GM18526 (cell line): Measurements from ENCODE around the gene HOXA2.

Source experiments
- POLR2A ChIP-seq: IDR thresholded peaks from 3 replicates; pipeline ENCODE4 v1.6.1; 2011; ENCODE audit not compliant: insufficient read length; ENCODE audit errors: extremely low read depth

Gene HOXA2

DNA sequence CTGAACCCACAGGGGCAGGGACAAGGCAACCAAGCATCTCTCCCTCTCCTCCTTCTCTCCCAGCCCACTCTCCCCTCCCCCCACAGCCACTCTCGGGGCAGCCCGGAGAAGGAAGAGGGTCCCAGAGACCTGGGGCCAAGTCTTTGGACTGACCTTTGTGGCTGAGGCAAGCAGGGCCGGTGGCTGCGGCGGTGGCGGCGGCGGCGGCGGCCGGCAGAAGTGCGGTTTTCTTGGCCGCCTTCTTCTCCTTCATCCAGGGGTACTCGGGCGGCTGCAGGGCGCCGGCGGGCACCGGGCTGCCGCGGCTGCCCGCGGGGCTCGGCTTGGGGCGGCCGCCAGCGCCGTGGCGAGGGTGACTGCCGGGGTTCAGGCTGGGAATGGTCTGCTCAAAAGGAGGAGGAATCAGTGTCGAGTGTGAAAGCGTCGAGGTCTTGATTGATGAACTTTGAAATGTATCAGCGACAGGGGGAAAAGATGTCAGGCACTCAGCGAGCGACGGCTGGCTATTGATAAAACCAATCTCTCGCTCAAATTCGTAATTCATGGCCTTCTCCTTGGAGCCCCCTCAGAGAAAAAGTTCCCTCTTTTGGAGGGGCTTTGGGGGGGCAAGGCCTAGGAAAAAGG, 414 bp downstream of the HOXA2 start:
- no peak for TF ChIP-seq POLR2A

DNA sequence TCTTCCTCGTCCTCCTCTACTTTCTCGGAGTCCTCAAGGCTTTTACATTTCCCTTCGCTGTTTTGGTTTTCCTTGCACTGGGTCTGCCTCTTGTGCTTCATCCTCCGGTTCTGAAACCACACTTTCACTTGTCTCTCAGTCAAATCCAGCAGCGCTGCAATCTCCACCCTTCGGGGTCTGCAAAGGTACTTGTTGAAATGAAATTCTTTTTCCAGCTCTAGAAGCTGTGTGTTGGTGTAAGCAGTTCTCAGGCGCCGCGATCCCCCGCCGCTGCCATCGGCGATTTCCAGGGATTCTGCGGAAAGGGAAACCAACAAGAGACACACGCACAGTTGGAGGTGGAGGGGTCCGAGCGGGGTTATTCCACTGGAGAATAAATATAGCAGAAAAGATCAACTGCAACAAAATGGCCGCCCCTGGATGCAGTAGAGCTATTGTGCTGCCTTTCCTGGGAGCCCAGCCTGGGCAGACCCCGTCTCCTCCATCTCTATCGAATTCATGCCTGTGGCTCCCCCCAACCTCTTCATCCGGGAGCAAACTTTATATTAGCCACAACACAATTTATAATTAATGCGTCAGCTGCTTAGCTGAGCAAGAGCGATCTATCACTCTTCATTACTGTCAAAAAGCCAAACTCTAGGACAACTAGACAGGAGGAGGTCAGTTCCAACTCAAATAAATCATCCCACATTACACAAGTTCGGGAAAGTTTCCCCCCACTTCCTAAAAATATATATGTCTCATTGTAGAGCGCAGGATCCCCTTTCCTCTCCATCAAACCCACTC, 1.1 kb downstream of the HOXA2 start:
- no peak for TF ChIP-seq POLR2A

- no peak for TF ChIP-seq POLR2A
These were observed 1.8 kb downstream of the HOXA2 start for GRCh38 chr7:27100694-27101170.

GRCh38 chr7:27099453-27100370, 2.8 kb downstream of the HOXA2 start:
- no peak for TF ChIP-seq POLR2A

DNA sequence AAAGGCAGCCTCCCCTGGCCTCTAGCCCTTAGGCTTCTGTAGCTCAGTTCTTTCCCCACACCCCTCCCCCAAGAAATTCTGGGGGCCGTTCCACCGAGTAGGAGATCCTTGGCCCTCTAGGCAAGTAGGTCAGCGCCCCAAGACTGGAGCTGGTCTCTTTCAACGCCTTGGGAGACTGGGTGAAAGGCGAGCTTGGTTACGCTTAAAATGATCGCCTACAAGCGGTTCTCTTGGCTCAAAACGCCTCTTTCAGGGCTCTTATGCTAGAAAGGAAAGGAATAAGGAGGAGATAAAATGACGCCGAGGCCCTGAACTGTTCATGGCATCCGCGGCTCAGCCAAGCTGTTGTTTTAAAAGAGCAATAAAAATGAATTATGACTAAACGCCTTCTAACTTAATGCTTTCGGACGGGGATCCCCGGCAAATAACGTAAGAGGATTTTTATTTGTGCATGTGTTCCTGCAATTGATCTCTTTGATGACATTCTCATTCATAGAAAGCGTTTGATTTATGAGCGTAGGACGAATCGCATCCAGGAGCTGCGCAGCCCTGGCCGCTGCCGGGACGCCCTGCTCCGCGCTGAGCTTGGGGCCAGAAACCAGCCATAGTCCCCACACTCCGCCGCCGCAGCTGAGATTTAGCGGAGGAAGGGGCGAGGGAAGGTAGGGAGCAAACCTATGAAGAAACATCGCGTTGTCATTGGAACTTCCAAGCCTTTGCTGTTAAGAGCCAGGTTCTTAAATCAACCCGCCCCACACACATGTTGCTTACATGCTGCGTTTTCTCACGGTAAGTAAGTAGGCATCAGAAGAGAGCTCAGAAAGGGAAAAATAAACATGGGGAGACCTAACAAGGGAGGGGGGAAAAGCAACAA, 3.7 kb downstream of the HOXA2 start:
- no peak for TF ChIP-seq POLR2A

DNA sequence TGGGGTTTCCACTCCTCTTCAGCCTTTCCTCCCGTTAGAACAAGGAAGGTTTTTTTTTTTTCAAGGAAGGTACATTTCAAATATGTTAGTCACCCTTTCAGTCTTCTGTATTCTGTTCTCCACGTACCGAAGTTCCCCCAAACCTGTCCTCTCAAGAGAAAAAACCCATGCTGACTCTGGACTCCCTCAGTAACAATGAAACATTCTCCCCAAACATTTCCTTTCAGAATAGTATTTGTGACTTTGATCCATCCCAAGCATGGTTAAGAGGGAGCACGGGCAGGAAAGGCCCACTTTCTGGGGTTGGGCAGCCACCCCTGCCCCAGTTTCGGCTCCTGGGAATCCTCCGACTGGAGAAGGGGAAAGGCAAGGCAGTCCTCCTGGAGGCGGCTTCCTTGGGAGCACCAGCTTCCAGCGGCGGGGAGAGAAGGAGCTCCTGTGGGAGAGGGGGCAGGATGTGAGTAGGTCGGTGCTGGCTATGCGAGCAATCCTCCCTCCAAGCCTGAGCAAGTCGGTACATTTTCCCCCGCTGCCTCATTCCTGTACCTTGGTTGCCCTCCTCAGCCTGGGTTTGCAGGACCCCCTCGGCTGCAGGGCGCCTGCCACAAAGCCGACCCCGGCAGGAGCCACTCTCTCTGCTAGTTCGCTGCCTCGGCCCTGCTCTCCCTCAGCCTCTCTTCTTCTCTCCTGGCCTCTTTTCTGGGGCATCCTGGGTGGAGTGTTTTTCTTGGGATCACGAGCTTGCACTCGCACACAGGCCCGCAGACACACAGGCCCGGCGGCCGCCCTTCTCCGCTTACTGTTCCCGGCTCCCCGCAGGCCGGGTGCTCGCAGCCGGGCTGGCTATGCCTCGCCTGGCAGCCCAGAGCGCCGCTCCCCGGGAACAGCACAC, 4.6 kb downstream of the HOXA2 start:
- no peak for TF ChIP-seq POLR2A

- no peak for TF ChIP-seq POLR2A
These were observed 5.5 kb downstream of the HOXA2 start for GRCh38 chr7:27096768-27097514.

GRCh38 chr7:27095897-27096767, 6.4 kb downstream of the HOXA2 start, which contains the start of gene HOXA1:
HOXA1 (minus strand) TSS chr7:27096000; CDS start chr7:27095912, 88 bp downstream.
- peak; percentile 31 for TF ChIP-seq POLR2A

DNA sequence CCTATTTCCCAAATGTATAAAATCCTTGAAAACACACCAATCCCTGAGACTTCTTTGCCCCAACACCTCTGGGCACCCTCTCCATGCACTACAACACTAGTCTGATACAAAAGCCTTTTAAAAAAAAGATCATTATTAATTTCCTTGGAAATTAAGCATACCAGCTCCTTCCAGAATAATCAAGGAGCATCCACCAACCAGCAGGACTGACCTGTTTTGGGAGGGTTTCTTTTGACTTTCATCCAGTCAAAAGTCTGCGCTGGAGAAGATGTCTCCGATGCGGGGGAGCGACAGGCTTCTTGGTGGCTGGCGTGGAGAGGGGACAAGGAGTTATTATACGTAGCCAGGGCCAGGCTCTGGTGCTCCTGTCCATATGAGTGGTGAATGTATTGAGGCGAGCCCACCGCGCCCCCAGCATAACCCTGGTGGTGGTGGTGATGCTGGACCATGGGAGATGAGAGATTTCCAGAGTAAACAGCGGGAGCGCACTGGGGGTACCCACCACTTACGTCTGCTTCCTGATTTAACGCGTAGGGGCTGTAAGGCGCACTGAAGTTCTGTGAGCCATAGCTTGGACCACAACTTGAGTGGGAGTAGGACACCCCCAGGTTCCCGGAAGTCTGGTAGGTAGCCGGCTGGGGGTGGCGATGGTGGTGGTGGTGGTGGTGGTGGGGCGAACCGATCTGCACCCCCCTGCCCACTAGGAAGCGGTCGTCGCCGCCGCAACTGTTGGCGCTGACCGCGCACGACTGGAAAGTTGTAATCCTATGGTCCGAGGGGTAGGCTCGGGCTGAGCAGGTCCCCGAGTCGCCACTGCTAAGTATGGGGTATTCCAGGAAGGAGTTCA, 7.2 kb downstream of the HOXA2 start:
- no peak for TF ChIP-seq POLR2A

DNA sequence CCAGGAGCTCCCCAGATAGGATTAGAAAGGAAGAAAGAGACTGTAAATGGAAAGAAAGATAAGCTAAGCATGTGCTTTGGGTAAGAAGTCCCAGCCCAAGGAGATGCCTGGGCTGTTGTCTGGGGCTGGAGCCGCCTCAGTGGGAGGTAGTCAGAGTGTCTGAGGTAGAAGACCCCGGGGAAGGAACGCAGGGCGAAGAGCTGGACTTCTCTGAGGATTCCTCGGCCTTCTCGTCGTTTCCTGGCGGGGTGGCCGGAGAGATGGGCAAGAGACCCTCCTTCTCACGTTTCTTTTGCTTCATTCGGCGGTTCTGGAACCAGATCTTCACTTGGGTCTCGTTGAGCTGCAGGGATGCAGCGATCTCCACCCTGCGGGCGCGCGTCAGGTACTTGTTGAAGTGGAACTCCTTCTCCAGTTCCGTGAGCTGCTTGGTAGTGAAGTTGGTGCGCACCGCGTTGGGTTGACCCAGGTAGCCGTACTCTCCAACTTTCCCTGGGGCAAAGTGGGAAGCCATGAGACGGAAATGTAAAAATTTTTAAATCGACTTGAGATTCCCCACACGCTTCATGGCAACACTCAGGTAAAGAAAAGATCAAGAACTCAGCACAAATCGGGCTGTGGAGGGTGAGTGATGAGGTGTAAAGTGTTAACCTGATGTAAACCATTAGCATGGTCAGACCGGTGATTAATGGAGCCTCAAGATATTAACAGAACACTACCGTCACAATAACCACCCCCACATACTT, 8.0 kb downstream of the HOXA2 start:
- TF ChIP-seq POLR2A = no peak
